Transverse colon (tissue), 4 donors: ENCODE data around the gene LGR6.
A peak's percentile ranks its signal among the peaks of the same experiment; 100 is the strongest.

ENCODE experiments used
- CTCF ChIP-seq, 5 experiments: fragments of 200-600 bp in 3 of 5; fragments of 450-650 bp in 2 of 5; sonication (generic) in 3 of 5; IDR thresholded peaks; 1 replicate in 2 of 5; 2 replicates in 3 of 5; pipeline ENCODE4 v1.5.1; 2016 to 2017; ENCODE audit warnings: antibody characterized with exemption in 5 of 5, inconsistent platforms in 3 of 5, mild to moderate bottlenecking in 2 of 5, moderate library complexity in 1 of 5
- POLR2A ChIP-seq: fragments of 450-650 bp; IDR thresholded peaks from one replicate; pipeline ENCODE4 v1.6.1; 2016; ENCODE audit warnings: antibody characterized with exemption, mild to moderate bottlenecking, moderate library complexity
- POLR2AphosphoS5 ChIP-seq, 3 donors: sonication (generic); formaldehyde crosslinking; IDR thresholded peaks; one replicate each; pipeline ENCODE4 v1.6.1; 2016; ENCODE audit warnings: antibody characterized with exemption in 3 of 3

- peak in 1 of 5 experiments; percentile 15 for TF ChIP-seq CTCF (IDR thresholded peaks at IDR 0.05)
- no peak for TF ChIP-seq POLR2A
- no peak for TF ChIP-seq POLR2AphosphoS5 (IDR thresholded peaks at IDR 0.05)
Observed at GRCh38 chr1:202160377-202160940, 33.1 kb upstream of the LGR6 start, which contains the start of gene PTPN7.
